HUES6 (cell line): ENCODE measurements around the gene HNF1B.
A peak's percentile ranks its signal among the peaks of the same experiment; 100 is the strongest.

Experiments used
- H3K27ac ChIP-seq: 2 replicates; pipeline ENCODE4 v1.7.0; 2013; ENCODE audit warnings: low read depth, mild to moderate bottlenecking, low read length, inconsistent platforms
- H3K27me3 ChIP-seq: 2 replicates; pipeline ENCODE4 v1.6.1; 2013; ENCODE audit warnings: low read length; ENCODE audit not compliant: control insufficient read depth, insufficient read depth
- H3K36me3 ChIP-seq: 2 replicates; pipeline ENCODE4 v1.6.1; 2013; ENCODE audit warnings: low read length; ENCODE audit not compliant: control insufficient read depth, insufficient read depth
- H3K4me1 ChIP-seq: 2 replicates; pipeline ENCODE4 v1.6.1; 2013; ENCODE audit warnings: low read length; ENCODE audit not compliant: control insufficient read depth, insufficient read depth
- H3K4me3 ChIP-seq: 2 replicates; pipeline ENCODE4 v1.5.1; 2013; ENCODE audit warnings: low read depth, low read length
- H3K9ac ChIP-seq: one replicate; pipeline ENCODE4 v1.6.1; 2013; ENCODE audit warnings: mild to moderate bottlenecking, low read length
- H3K9me3 ChIP-seq: 2 replicates; pipeline ENCODE4 v1.6.1; 2013; ENCODE audit warnings: low read depth, low read length; ENCODE audit not compliant: control insufficient read depth, insufficient read depth

The HNF1B gene

GRCh38 chr17:37761059-37761458, 16.2 kb upstream of the HNF1B start:
- Histone ChIP-seq H3K9ac (no peak overlapping the region), H3K4me1 (no peaks in the 10 kb centered on the region), H3K27ac (no peak overlapping the region), H3K9me3 (no peaks in the 10 kb centered on the region), H3K36me3 (no peaks in the 10 kb centered on the region), H3K27me3 (peaks cover 4% of the 10 kb centered on the region; the same call in 1 of the 2 replicates), H3K4me3 (no peak overlapping the region)

- Histone ChIP-seq H3K4me1 (no peaks in the 10 kb centered on the region), H3K4me3 (no peak overlapping the region), H3K36me3 (no peaks in the 10 kb centered on the region), H3K9ac (no peak overlapping the region), H3K27me3 (peaks cover 10% of the 10 kb centered on the region; the same call in 1 of the 2 replicates), H3K27ac (no peak overlapping the region), H3K9me3 (no peaks in the 10 kb centered on the region)
Measured at GRCh38 chr17:37759014-37759637, 14.3 kb upstream of the HNF1B start.

- no peak overlapping the region for H3K27ac ChIP-seq
- peaks cover 14% of the 10 kb centered on the region; the same call in 1 of the 2 replicates for H3K27me3 ChIP-seq
- H3K36me3 ChIP-seq = no peaks in the 10 kb centered on the region
- H3K9ac ChIP-seq = no peak overlapping the region
- no peak overlapping the region for H3K4me3 ChIP-seq
- no peaks in the 10 kb centered on the region for H3K4me1 ChIP-seq
- no peaks in the 10 kb centered on the region for H3K9me3 ChIP-seq
Measured at GRCh38 chr17:37756051-37756450, 11.2 kb upstream of the HNF1B start.

GRCh38 chr17:37755455-37755854, 10.6 kb upstream of the HNF1B start:
- Histone ChIP-seq H3K27me3 (peaks cover 20% of the 10 kb centered on the region; the same call in 1 of the 2 replicates), H3K36me3 (no peaks in the 10 kb centered on the region), H3K9ac (no peak overlapping the region), H3K4me1 (no peaks in the 10 kb centered on the region), H3K27ac (no peak overlapping the region), H3K4me3 (no peak overlapping the region), H3K9me3 (no peaks in the 10 kb centered on the region)

- H3K4me3 ChIP-seq = no peak overlapping the region
- no peaks in the 10 kb centered on the region for H3K9me3 ChIP-seq
- no peaks in the 10 kb centered on the region for H3K4me1 ChIP-seq
- no peaks in the 10 kb centered on the region for H3K36me3 ChIP-seq
- peaks cover 23% of the 10 kb centered on the region; the same call in 1 of the 2 replicates for H3K27me3 ChIP-seq
- no peak overlapping the region for H3K9ac ChIP-seq
- H3K27ac ChIP-seq = no peak overlapping the region
Measured at GRCh38 chr17:37754363-37754762, 9.5 kb upstream of the HNF1B start.

DNA sequence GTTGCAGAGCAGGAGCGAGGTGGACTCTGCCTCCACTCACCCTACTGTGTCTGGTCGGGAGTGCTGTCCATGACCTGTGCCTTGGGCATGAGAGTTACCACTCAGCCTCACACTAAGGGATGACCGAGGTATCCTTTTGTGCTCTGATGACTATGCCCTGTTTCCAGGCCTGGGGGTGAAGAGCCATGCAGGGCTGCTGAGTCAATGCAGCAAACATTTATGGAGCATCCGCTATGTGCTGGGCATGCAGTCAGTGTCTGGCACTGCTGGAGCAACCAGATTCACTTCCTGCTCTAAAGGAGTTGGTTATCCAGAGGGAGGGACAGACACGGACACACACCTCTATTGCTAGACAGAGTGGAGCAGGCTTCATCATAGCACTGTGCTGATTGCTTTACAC, 7.6 kb upstream of the HNF1B start:
- peaks cover 36% of the 10 kb centered on the region for H3K27me3 ChIP-seq
- no peaks in the 10 kb centered on the region for H3K9me3 ChIP-seq
- no peak overlapping the region for H3K4me3 ChIP-seq
- no peaks in the 10 kb centered on the region for H3K4me1 ChIP-seq
- no peak overlapping the region for H3K27ac ChIP-seq
- no peak overlapping the region for H3K9ac ChIP-seq
- no peaks in the 10 kb centered on the region for H3K36me3 ChIP-seq

GRCh38 chr17:37750768-37751475, 6.1 kb upstream of the HNF1B start:
- H3K9me3 ChIP-seq = no peaks in the 10 kb centered on the region
- H3K27me3 ChIP-seq = peaks cover 51% of the 10 kb centered on the region
- no peak overlapping the region for H3K9ac ChIP-seq
- H3K27ac ChIP-seq = no peak overlapping the region
- no peaks in the 10 kb centered on the region; the same call in 1 of the 2 replicates for H3K4me1 ChIP-seq
- no peak overlapping the region for H3K4me3 ChIP-seq
- no peaks in the 10 kb centered on the region for H3K36me3 ChIP-seq

DNA sequence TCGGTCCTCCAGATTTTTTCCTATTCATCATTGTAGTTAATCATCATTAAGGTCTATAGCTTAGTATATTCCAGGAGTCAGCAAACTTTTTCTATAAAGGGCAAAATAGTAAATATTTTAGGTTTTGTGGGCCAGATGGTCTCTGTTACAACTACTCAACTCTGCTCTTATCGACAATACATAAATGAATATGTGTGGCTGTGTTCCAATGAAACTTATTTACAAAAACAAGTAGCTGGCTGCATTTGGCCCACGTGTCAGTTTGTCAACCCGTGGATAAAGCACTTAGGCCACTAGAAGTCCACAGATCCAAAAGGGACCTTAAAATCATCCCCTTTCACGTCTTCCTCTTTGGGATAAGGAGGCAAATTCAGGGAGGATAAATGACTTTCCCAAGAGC, 5.4 kb upstream of the HNF1B start:
- Histone ChIP-seq H3K4me1 (no peaks in the 10 kb centered on the region; the same call in 1 of the 2 replicates), H3K27ac (no peak overlapping the region), H3K27me3 (peaks cover 58% of the 10 kb centered on the region), H3K36me3 (no peaks in the 10 kb centered on the region), H3K9me3 (no peaks in the 10 kb centered on the region), H3K4me3 (no peak overlapping the region), H3K9ac (no peak overlapping the region)

DNA sequence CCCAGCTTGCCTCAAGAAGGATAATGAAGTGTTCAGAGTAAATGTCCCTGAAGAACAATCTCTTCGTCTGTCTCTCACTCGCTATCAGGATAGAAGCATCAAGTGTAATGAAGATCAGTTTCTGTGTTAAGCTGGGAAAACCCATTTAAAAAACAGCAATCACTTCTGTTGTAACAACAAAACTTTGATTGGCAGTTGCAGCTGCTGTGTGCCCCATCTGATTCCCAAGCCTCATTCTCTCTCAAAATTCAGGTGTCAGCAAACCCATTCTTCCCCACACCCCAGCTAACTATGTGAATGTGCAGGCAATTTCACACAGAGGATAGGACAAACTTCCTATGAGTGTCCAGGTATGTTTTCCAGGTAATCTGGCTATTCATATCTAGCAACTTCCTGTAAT, 2.4 kb upstream of the HNF1B start:
- Histone ChIP-seq H3K9me3 (no peaks in the 10 kb centered on the region), H3K9ac (no peak overlapping the region), H3K27ac (no peak overlapping the region), H3K27me3 (peaks cover 83% of the 10 kb centered on the region), H3K36me3 (no peaks in the 10 kb centered on the region), H3K4me3 (no peak overlapping the region), H3K4me1 (peaks cover 8% of the 10 kb centered on the region)

DNA sequence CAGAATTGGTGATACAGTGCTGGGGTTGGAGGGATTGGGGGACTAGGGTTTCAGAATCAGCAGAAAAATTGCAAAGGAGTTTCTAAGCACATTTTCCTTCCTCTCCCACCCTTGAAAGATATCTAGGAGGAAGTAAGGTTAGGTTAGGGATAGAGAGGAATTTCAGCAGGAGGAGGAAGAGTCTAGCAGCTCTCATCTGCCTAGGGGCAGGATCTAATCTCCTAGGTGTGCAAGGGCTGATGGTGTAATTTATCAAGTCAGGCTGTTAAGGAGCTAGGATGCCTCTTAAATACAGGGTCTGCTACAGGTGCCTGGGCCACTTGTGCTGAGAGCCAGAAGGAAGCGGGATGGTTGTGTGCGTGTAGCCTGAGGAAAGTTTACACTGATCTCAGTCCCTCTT, 1.8 kb upstream of the HNF1B start:
- Histone ChIP-seq H3K4me3 (no peak overlapping the region), H3K36me3 (no peaks in the 10 kb centered on the region), H3K9ac (no peak overlapping the region), H3K9me3 (no peaks in the 10 kb centered on the region), H3K27ac (no peak overlapping the region), H3K4me1 (peaks cover 8% of the 10 kb centered on the region), H3K27me3 (peaks cover 87% of the 10 kb centered on the region)

DNA sequence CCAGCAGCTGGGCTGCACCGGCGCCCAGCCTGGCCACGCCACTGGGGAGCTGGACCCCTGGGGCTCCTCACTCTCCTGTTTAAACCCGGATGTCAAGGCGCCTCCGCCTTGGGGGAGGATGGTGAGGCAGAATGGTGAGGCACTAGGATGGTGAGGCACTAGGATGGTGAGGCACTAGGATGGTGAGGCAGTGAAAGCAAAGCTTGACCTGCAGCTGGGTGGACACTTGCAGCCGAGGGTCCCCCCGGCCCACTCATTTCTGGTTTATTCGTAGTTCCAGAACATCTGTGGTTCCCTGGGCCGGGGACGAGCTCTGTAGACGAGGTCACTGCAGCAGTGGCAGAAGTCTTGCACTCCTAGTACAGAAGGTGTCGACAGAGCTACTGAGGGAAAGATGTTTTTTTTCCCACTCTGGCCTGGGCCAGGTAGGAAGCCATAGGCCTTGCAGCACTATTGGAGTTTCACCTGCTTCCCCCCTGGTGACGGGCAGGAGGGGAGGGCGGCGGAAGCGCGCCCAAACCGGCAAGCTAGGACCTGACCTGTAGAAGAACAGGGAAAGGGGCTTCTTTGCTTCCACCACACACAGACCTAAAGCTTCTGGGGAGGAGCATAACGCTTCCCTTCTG, 1.1 kb upstream of the HNF1B start:
- Histone ChIP-seq H3K9ac (peak overlapping the region; percentile 42), H3K27ac (no peak overlapping the region), H3K4me3 (peak overlapping the region; percentile 64), H3K9me3 (no peaks in the 10 kb centered on the region), H3K27me3 (peaks cover 90% of the 10 kb centered on the region), H3K4me1 (peaks cover 8% of the 10 kb centered on the region), H3K36me3 (no peaks in the 10 kb centered on the region)
